Esophagus muscularis mucosa (tissue), 3 donors: Measurements from ENCODE around the gene INPP5A.

Experiments
- CTCF ChIP-seq, 3 experiments: fragments of 200-600 bp in 2 of 3; fragments of 450-650 bp in 1 of 3; sonication (generic) in 2 of 3; IDR thresholded peaks; one replicate each; pipeline ENCODE4 v1.5.1; 2017 to 2019; ENCODE audit warnings: antibody characterized with exemption in 3 of 3, mild to moderate bottlenecking in 2 of 3, moderate library complexity in 1 of 3
- POLR2A ChIP-seq: fragments of 450-650 bp; IDR thresholded peaks from one replicate; pipeline ENCODE4 v1.6.1; 2017; ENCODE audit warnings: antibody characterized with exemption, moderate library complexity, mild to moderate bottlenecking, low read depth
- POLR2AphosphoS5 ChIP-seq, 2 donors: sonication (generic); formaldehyde crosslinking; IDR thresholded peaks; one replicate each; pipeline ENCODE4 v1.6.1; 2017; ENCODE audit warnings: antibody characterized with exemption in 2 of 2

GRCh38 chr10:132493246-132493755 lies 44.3 kb upstream of the INPP5A start:
- TF ChIP-seq CTCF (IDR thresholded peaks at IDR 0.05), result no peak
- TF ChIP-seq POLR2A, result no peak
- TF ChIP-seq POLR2AphosphoS5 (IDR thresholded peaks at IDR 0.05), result no peak
